ENCODE data around the gene DENND4C.
A peak's percentile ranks its signal among the peaks of the same experiment; 100 is the strongest.
"Not testable (repeated sequence)": the region's sequence is repeated elsewhere in the genome, so short reads cannot be mapped to it uniquely, and the experiment has no call there.

DENND4C gene

DNA sequence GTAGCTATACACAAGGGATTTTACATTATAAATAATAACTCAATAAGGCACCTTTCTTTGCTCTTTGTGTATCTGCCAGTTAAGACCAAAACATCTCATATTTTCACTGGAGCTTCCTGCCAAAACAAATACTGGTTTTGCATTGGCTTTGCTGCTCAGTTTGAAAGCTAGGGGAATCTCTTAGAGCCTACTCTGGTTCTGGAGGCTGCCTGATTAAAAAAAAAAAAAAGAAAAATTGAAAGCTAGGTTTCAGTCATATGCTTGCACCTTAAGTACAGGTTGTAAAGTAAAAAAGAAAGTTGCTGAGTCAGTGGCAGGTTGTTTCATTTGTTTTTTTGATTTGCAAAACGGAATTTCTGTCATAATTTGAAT is 2.3 kb downstream of the DENND4C start:
- H3K4me3 ChIP-seq (ENCODE audit: low read length): peak overlapping the region; percentile 47
- no peak for TF ChIP-seq CTCF (IDR thresholded peaks at IDR 0.05; ENCODE audit: insufficient read depth, low read depth, low read length, missing control alignments)
- no peak for DNase-seq (ENCODE audit: low read depth)

DNA sequence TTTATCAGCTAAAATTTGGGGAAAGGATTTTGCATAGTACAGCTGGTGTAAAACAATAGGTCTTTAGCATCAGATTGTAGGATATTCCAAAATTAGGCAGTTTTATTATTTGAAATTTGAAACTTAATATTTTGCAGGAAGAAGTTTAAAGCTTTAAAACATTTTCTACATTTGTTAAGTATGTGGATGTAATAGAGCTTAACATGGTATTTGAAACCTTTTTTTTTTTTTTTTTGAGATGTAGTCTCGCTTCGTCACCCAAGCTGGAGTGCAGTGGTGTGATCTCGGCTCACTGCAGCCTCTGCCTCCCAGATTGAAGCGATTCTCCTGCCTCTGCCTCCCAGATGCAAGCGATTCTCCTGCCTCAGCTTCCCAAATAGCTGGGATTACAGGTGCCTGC is 2.9 kb downstream of the DENND4C start:
- DNase-seq (ENCODE audit: low read depth): no peak
- peak overlapping the region; percentile 47 for H3K4me3 ChIP-seq (ENCODE audit: low read length)
- no peak for TF ChIP-seq CTCF (IDR thresholded peaks at IDR 0.05; ENCODE audit: insufficient read depth, low read depth, low read length, missing control alignments)

DNA sequence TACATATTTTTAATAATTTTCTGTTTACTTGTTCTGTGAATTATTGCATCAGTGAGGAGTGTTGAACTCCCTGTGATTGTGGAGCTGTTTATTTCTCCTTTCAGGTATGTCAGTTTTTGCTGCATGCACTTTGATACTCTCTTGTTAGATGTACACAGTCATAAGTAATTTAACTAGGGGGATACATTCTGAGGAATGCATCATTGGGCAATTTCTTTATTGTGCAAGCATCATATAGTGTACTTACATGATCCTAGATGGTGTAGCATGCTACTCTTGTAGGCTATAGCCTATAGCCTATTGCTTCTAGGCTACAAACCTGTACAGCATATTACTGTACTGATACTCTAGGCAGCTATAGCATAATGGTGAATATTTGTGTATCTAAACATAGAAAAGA is 9.5 kb downstream of the DENND4C start:
- TF ChIP-seq CTCF (IDR thresholded peaks at IDR 0.05; ENCODE audit: insufficient read depth, low read depth, low read length, missing control alignments): no peak
- H3K4me3 ChIP-seq (ENCODE audit: low read length): no peak overlapping the region
- peak; percentile 28 for DNase-seq (ENCODE audit: low read depth)

GRCh38 chr9:19241728-19242127 is 11.2 kb downstream of the DENND4C start:
- no peak for TF ChIP-seq CTCF (IDR thresholded peaks at IDR 0.05; ENCODE audit: insufficient read depth, low read depth, low read length, missing control alignments)
- no peak for DNase-seq (ENCODE audit: low read depth)
- no peak overlapping the region for H3K4me3 ChIP-seq (ENCODE audit: low read length)

- no peak overlapping the region for H3K4me3 ChIP-seq (ENCODE audit: low read length)
- TF ChIP-seq CTCF (IDR thresholded peaks at IDR 0.05; ENCODE audit: insufficient read depth, low read depth, low read length, missing control alignments): no peak
- DNase-seq (ENCODE audit: low read depth): no peak
Observed at GRCh38 chr9:19243366-19244033, 13.0 kb downstream of the DENND4C start.

GRCh38 chr9:19246891-19247290 is 16.4 kb downstream of the DENND4C start:
- H3K4me3 ChIP-seq (ENCODE audit: low read length): no peak overlapping the region
- no peak for TF ChIP-seq CTCF (IDR thresholded peaks at IDR 0.05; ENCODE audit: insufficient read depth, low read depth, low read length, missing control alignments)
- no peak for DNase-seq (ENCODE audit: low read depth)

GRCh38 chr9:19247420-19247819 is 16.9 kb downstream of the DENND4C start:
- no peak for TF ChIP-seq CTCF (IDR thresholded peaks at IDR 0.05; ENCODE audit: insufficient read depth, low read depth, low read length, missing control alignments)
- no peak for DNase-seq (ENCODE audit: low read depth)
- H3K4me3 ChIP-seq (ENCODE audit: low read length): no peak overlapping the region

DNA sequence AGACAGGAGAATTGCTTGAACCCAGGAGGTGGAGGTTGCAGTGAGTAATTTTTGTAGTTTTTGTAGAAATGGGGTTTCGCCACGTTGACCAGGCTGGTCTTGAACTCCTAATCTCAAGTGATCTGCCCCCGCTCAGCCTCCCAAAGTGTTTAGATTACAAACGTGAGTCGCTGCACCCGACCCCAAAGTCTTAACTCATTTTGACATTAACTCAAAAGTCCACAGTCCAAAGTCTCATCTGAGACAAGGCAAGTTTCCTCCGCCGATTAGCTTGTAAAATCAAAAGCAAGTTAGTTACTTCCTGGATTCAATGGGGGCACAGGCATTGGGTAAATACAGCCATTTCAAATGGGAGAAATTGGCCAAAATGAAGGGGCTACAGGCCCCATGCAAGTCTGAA is 19.9 kb downstream of the DENND4C start:
- not testable (repeated sequence) for DNase-seq (ENCODE audit: low read depth)

GRCh38 chr9:19251203-19251602 is 20.7 kb downstream of the DENND4C start:
- not testable (repeated sequence) for H3K4me3 ChIP-seq (ENCODE audit: low read length); DNase-seq (ENCODE audit: low read depth)

More for the DNA sequence above, 19.9 kb downstream of the DENND4C start:
- H3K4me3 ChIP-seq (ENCODE audit: low read length): not testable (repeated sequence)

DNA sequence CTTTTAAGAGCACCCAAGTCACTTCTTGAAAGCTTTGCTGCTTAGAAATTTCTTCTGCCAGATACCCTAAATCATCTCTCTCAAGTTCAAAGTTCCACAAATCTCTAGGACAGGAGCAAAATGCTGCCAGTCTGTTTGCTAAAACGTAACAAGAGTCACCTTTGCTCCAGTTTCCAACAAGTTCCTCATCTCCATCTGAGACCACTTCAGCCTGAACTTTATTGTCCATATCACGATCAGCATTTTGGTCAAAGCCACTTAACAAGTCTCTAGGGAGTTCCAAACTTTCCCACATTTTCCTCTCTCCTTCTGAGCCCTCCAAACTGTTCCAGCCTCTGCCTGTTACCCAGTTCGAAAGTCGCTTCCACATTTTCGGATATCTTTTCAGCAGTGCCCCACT is 21.1 kb downstream of the DENND4C start:
- H3K4me3 ChIP-seq (ENCODE audit: low read length); DNase-seq (ENCODE audit: low read depth): not testable (repeated sequence)
